T-helper 9 cell (primary cell): ENCODE results near the gene SPRED1.

Experiments used
- DNase-seq: peaks from one replicate; pipeline ENCODE4 v3.0.0-alpha.2; 2020

Gene SPRED1

DNA sequence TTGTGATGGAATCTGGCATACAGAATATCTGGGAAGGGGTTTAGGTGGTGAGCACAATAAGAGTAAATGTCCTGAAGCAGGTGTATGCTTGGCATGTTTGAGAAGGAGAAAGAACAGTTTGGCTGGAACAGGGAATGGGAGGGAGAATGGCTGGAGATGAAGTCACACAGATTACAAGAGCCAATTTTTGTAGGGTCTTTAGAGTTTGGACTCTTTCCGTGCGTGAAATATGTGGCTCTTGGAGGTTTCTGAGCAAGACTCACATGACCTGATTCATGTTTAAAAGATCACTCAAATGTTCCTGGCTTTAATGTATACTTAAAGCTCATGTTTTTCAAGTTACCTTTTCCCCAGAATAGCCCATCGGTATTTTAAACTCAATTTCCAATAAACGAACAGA lies 32.8 kb downstream of the SPRED1 start:
- DNase-seq = no peak

DNA sequence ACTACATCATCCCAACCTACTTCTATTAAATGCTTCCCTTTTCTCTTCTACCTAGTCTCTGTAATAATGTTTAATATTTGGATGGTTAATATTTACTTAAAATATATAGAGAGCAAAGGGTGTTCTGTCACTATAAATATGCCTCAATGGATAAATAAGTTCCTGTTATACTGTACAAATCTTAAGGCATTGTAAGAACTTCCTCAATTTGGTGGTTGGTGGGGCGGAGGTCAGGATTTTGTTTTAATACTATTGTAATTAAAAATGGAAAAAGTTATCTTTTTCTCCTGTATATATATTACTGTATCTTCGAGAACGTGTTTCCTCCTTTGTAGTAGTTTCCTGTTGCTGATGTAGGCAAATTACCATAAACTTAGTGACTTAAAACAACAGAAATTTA lies 41.5 kb downstream of the SPRED1 start:
- no peak for DNase-seq

DNA sequence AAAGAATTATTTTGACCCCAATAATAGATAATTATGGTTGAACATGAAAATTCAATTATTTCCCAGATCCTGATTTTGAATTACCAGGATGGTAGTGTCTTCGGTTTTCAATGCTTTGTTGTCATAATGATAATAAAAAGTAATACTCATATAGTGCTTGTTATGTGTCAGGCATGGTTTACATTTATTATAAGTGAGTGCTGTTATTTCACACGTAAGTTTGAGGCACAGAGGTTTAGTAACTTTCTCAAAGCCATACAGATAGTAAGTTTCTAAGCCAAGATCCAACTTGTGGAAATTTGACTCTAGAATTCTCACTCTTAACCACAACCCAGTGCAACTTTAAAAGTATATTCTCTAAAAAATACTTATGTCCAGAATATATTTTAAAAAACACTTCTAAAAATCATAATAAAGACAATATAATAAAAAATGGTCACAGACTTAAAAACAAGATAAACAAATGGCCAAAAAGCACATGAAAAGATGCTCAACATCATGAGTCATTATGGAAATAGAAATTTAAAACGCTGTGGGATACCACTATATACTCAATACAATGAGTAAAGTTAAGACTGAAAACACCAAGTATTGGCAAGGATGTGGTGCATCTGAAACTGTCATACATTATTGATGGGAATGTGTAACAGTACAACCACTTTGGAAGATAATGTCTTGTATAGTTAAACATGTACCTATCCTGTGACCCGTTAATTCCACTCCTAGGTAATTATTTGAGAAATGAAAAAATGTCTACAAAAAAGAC lies 45.2 kb downstream of the SPRED1 start:
- no peak for DNase-seq

DNA sequence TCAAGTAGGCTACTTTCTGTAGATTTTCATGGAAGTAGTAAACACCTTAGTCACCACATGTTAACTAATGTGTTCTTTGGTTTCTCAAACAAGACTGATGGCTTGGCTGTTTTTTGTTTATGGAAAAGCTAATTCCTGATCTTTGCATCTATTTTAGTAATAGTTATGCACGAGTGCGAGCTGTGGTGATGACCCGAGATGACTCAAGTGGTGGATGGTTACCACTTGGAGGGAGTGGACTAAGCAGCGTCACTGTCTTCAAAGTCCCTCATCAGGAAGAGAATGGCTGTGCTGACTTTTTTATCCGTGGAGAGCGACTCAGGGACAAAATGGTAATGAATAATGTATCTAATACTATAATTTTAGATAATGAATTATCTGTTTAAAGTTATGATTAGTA lies 46.6 kb downstream of the SPRED1 start:
- no peak for DNase-seq

DNA sequence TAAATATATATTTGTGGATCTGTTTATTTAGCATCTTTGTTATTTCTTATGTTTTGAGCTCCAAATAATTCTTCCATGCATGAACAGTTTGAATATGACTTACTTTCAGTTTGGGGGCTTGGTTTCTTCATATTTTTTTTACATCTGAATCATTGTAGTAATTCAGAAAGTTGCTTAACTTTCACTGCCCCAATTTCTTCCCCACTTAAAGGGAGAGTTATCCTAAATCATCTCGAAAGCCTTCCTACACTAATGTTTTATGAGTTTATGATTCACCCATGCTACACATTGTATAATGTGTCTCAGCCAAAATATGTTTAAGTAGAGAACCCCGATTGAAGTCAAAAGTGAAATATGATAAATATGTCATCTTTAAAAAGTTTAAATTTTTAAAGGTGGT lies 47.8 kb downstream of the SPRED1 start:
- DNase-seq = no peak

DNA sequence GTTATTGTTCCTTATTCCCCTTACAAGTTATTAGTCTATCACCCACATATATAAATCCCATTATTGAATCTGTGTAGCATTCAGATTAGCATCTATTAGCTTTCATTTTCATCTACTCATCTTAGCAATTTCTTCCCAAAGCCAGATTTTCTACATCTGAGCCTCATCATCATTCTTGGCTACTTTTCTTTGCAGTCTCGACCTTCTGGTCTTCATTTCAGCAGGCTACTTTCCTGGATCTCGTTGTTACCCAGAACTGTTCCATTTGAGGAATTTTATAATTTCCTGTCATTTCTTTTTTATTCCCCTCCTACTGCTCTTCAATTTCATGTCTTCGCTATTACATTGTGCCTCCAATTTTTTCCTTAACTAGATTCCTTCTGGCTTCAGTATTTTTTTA lies 51.8 kb downstream of the SPRED1 start:
- no peak for DNase-seq

DNA sequence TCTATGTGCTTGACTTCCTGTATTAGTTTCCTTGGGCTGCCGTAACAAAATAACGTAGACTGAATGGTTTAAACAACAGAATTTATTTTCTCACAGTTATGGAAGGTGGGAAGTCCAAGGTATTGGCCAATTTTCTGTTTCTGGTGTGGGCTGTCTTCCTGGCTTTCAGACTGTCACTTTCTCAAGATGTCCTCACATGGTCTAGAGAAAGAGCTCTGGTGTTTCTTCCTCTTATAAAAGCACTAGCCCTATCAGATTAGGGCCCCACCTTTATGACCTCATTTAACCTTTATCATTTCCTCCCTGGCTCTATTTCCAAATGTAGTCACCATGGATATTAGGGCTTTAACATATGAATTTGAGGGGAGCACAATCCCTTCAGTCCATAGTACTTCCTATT lies 54.6 kb downstream of the SPRED1 start:
- no peak for DNase-seq

DNA sequence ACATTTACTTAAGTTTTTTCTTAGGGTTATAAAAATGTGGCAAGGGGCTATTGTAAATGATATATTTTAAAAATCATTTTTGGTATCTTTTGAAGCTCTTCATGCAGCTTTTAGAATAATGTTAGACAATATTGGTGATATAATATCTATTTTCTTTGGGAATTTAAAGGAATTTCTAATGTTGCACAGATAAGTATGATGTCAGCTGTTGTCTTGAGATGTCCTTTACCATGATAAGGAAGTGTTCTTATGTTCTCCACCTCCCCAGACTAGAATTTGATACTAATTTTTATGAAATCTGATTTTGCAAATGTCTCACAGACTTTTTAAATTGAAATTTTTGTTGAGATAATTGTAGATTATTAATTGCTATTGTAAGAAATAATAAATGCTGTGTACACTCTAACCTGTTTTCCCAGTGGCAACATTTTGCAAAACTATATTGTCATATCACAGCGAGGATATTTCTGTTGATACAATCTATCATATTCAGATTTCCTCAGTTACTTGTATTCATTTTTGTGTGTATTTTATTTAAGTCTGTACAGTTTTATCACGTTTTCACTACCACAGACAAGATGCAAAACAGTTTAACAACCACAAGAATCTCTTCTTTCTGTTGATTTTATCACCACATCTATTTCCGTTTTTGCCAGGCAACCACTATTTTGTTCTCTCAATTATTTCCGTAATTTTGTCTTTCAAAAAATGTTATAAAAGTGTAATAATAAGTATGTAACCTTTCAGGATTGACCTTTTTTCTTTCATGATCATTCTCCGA lies 55.4 kb downstream of the SPRED1 start:
- DNase-seq = no peak

DNA sequence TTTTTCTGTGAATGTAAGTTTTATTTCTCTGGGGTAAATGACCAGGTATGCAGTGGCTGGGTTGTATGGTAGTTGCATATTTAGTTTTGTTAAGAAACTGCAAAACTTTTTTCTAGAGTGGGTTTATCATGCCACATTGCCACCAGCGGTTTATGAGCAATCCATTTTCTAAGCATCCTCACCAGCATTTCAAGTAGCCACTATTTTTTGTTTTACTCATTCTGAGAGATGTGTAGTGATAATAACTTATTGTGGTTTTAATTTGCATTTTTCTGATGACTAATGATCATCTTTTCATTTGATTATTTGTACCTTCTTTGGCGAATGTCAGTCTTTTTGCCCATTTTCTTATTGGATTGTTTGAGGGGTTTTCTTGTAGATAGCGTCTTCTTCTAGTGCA lies 56.2 kb downstream of the SPRED1 start:
- DNase-seq = no peak

DNA sequence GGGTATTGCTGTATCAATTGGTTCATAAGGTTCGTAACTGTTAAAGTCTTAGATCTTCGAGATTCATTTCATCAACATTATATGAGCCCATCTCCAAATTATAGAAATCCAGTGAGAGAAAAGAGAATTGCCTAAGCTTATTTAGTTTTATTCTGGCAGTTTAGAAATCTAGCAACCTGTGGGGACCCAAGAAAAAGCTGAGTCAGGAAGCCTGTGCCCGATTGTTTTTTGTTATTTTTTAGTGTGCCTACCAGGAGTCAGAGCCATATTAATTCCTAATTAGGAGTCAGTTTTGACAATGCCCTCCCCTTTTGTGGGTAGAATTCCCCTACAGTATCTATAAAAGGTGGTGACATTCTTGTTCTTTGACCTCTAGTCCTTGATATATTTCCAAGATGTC lies 59.6 kb downstream of the SPRED1 start:
- no peak for DNase-seq

DNA sequence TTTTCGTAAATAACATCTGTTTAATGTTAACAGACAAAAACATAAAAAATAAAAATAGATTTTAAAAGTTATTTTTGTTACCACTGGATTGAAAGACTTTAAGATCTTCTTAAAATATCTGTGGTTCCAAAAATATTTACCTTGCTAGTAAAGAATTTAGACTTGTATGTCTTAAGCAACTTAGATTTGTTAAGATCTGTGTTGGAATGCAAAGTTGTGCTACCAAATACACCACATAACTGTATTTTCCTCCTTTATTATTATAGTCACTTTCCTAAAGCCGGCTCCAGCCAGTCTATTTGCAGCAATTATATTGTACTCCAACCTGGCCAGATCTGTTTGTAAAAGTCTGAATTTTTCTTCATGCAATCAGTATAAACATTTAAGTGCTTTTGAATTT lies 63.7 kb downstream of the SPRED1 start:
- DNase-seq = no peak

DNA sequence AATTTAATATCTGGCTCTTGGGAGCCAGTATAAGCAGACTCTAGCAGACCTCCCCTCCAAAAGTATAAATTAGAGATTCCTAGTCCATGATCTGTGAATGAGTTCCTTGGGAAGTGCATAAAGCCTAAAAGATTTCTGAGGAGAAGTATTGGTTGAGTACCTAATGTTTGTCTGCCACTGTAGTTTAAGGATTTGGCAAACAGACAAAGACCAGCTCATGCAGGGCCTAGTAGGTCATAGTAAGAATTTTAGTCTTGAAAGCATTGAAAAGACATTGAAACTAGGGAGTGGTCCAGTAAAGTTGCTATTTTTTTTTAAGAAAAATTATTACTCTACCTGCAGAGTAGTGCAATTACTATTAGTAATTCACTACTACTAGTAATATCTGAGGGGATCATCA lies 67.5 kb downstream of the SPRED1 start:
- no peak for DNase-seq

DNA sequence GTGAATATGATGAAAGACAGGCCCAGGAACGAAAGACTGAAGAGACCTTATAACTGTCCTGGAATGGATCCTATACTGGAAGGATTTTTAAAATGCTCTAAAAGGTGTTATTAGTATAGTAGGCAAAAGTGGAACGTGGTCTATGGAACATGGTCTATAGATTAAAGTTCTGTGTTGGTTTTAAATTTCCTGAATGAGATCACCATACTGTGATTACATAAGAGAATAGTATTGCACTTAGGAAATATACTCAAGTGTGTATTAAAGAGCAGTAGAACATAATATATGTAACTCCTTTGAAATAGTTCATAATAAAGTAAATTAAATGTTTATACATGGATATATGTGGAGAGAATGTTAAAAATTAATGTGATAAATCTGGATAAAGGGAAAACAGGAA lies 68.2 kb downstream of the SPRED1 start:
- no peak for DNase-seq

DNA sequence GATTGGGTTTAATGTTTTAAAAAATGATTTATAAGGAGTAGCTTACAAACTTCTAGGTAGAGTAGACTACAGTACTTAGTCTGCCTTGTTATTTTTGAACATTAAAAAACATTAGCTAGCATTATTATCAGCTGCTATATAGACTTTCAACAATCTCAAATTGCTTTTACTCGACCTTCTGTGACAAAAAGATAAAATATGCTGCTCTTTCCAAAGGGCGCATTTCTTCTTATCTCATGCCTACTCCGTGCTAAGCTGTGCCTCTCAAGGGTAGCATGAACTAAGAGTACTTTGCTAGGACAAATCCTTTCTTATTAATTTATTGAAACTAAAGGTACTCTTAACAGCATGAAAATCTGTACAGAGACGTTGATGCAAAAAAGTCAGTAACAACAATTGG lies 71.3 kb downstream of the SPRED1 start:
- no peak for DNase-seq

DNA sequence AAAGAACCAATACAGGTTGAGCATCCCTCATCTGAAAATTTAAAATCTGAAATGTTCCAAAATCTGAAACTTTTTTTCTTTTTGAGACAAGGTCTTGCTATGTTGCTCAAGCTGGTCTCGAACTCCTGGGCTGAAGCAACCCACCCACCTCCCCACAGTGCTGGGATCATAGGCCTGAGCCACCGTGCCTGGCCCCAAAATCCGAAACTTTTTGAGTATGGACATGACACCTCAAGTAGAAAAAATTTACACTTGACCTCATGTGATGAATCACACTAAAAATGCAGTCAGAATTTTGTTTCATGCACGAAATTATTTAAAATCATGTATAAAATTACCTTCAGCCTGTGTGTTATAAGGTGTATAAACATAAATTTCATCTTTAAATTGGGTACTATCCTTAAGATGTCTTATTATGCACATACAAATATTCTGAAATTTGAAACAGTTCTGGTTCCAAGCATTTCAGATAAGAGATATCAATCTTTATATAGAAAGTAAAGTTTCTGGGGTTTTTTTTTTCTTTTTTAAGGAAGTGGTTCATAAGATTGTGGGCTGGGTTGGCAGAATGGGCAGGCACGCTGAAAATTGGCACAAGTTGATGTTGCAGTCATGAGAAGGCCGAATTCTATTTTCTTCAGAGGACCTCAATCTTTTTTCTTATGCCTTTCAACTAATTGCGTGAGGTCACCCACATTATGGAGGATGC lies 72.5 kb downstream of the SPRED1 start:
- no peak for DNase-seq

DNA sequence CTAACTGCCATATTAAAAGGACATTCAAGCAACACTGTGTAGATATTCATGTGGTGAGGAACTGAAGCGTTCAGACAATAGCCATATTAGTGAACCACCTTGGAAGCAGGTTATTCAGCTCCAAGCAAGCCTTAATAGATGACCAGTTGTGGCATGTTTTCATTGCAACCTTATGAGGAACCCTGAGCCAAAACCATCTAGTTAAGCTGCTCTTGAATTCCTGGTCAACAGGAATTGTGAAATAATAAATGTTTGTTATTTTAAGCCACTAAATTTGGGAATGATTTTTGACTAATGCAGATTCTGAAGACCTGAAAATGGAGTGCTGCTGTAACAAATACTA lies 73.0 kb downstream of the SPRED1 start:
- DNase-seq = no peak

DNA sequence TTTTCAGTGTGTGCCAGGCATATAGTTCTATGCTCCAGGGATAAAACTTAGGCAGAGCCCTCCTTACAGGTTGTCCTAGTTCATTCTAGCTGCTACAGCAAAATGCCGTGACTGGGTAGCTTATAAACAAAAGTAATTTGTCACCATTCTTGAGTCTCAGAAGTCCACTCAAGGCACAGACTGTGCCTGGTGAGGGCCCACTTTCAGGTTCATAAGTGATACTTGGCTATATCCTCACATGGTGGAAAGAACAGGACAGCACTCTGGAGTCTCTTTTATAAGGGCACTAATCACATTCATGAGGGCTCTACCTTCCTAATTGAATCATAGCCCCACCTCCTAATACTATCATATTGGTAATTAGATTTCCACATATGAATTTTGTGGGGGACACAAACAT lies 80.1 kb downstream of the SPRED1 start:
- DNase-seq = no peak

DNA sequence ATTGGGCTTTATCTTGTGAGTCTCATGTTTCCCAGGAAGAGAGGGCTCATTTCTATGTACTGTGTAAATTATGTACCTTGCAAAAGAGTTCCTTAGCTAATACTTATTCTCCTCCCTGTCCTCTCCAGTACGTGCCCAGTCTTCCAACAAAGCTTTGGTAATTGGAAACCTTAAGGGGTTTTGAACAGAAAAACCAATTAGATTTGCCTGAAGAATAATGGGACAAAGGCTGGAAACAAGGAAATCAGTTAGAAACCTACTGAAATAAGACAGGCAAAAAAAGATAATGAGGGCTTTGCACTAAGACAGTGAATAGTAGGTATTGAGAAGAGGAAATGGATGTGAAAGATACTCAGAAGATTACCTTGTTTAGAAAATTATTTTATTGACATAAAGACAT lies 82.5 kb downstream of the SPRED1 start:
- no peak for DNase-seq

DNA sequence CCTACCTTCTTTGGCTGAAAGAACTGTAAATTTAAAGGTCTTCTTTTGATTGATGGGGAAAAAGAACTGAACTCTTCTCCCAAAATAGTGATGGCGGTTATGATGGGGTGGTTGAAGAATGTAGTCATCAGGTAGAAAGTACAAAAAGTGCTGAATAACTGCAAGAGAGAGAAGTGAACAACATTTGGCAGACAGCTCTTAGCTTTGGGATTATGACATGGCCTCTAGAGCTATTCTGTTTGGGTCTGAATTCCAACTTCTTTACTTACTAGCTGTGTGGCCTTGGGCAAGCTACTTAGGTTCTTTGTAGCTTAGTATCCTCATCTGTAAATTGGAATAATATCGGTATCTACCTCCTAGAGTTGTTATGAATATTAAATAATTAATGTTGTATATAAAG lies 91.7 kb downstream of the SPRED1 start:
- no peak for DNase-seq

DNA sequence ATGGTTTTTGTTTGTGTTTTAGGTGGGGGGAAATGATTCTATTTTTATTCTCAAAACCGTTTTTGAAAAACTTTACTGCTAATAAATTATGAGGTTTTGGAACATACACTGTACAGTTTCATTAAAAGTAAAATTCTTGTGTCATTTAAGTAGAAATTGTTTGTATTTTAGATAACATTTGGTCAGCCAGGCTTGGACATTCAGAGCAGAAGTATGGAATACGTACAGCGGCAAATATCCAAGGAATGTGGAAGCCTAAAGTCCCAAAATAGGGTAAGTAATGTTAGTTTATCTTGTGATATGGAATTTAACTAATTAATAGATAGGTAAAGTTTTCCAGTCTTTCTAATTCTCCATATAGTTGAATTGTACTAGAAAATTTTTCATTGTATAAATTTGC lies 96.6 kb downstream of the SPRED1 start:
- no peak for DNase-seq

DNA sequence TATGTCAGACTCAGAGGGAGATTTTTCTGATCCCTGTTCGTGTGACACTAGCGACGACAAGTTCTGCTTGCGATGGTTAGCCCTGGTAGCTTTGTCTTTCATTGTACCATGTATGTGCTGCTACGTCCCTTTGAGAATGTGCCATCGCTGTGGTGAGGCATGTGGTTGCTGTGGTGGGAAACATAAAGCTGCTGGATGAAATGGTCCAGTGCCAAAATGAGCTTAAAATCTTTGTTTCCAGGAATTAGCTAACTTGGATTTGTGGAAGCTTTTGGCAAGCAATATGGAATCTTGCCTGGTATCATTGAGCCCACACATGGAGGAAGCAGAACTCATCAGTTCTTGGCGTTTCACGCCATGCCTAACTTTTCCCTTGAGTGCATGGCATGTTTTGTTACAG lies 98.8 kb downstream of the SPRED1 start:
- DNase-seq = no peak

DNA sequence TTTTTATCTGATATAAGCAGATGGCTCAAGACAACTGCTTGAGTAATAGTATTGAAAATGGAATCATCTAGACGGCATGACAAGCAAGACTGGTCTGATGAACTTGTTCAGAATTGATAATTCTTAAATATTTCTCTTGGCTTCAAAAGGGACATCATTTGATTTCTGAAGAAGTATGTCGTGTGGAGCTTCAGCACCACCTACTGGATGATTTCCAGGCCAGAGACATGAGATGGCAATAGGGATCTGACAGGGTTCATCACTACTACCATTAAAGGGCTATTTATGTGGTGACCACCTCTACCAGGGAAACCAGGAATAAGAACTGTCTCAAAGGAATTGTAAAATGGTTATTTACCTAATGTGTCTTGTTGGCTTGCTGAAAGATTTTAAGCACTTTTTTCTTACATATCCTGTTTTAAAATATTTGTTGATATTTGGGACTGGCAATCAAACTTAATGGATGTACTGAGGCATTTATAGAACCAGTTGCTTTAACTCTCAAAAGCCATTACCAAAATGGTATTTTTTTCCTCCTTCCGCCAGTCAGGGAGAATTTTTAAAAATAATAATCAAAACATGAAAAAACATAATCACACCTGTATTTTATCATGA lies 101.8 kb downstream of the SPRED1 start:
- peak; percentile 41 for DNase-seq

DNA sequence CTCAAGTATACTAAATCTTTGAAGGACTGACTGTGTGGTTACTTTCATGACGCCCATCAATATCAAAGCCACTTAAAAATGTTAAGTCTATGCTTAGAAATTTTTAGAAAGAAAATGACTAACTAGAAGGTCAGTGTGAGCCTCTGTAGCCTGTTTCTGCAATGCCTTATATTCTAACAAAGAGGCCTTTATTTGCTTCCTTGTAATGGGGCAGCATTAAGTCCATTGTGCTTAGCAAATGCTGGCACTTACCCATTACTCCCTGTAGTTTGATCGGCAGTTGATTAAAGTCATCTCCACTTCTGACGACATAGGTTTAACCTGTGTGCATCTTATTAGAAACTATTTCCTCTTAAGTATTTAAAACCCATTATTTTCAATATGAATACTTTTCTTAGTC lies 109.7 kb downstream of the SPRED1 start:
- DNase-seq = no peak

DNA sequence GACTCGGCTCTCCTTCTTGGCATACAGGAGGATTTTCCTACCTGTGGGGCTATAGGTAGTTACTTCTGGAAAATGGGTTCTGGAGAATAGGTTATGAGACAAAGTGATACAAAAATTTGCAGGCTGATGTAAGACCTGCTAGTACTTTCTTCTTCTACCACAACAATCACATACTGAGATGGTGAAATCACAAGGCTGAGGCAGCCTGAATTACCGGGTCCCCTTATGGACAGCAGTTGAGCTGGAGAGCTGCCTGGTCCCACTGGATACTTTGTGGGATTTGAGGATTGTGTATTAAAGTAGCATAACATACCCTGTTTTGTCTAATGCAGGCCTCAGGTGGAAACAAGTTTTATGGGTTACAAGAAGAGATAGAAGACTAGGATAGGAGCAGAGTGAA lies 114.8 kb downstream of the SPRED1 start:
- no peak for DNase-seq
